Stimulated activated CD4-positive, alpha-beta T cell treated with anti-CD3 and anti-CD28 coated beads, Interleukin-12 subunit alpha, Interleukin-12 subunit beta, amount 100 ng/mL, for 24 hours (primary cell): ENCODE data around the gene LNX1.

Source experiments
- DNase-seq, 2 experiments: peaks; one replicate each; pipeline ENCODE4 v3.0.0-alpha.2; 2020; ENCODE audit warnings: low read depth in 2 of 2

LNX1 gene

GRCh38 chr4:53599632-53600031 is 8.3 kb upstream of the LNX1 start:
- no peak for DNase-seq

- DNase-seq: no peak
Observed at GRCh38 chr4:53598901-53599300, 7.6 kb upstream of the LNX1 start.

- no peak for DNase-seq
Observed at GRCh38 chr4:53598483-53598882, 7.2 kb upstream of the LNX1 start.

GRCh38 chr4:53596901-53597300 is 5.6 kb upstream of the LNX1 start:
- no peak for DNase-seq

- DNase-seq: no peak
Observed at GRCh38 chr4:53595834-53596233, 4.5 kb upstream of the LNX1 start.

- no peak for DNase-seq
Observed at GRCh38 chr4:53595204-53595603, 3.9 kb upstream of the LNX1 start.

- DNase-seq: no peak
Observed at GRCh38 chr4:53593765-53594164, 2.5 kb upstream of the LNX1 start.

GRCh38 chr4:53592686-53593501 is 1.6 kb upstream of the LNX1 start:
- DNase-seq: no peak

GRCh38 chr4:53592122-53592521 is 836 bp upstream of the LNX1 start:
- no peak for DNase-seq

GRCh38 chr4:53590187-53590586 is 1.1 kb downstream of the LNX1 start:
- no peak for DNase-seq

- DNase-seq: no peak
Observed at GRCh38 chr4:53589511-53589910, 1.8 kb downstream of the LNX1 start.

- DNase-seq: no peak
Observed at GRCh38 chr4:53587135-53587534, 4.2 kb downstream of the LNX1 start.

GRCh38 chr4:53586121-53586816 is 5.0 kb downstream of the LNX1 start:
- no peak for DNase-seq

GRCh38 chr4:53584658-53585057 is 6.6 kb downstream of the LNX1 start:
- no peak for DNase-seq

GRCh38 chr4:53583513-53583912 is 7.8 kb downstream of the LNX1 start:
- no peak for DNase-seq

- no peak for DNase-seq
Observed at GRCh38 chr4:53582194-53582593, 9.1 kb downstream of the LNX1 start.

GRCh38 chr4:53580274-53580673 is 11.0 kb downstream of the LNX1 start:
- no peak for DNase-seq

GRCh38 chr4:53579826-53580225 is 11.5 kb downstream of the LNX1 start:
- no peak for DNase-seq

- DNase-seq: no peak
Observed at GRCh38 chr4:53576676-53577372, 14.5 kb downstream of the LNX1 start.

GRCh38 chr4:53576071-53576617 is 15.1 kb downstream of the LNX1 start:
- no peak for DNase-seq

- DNase-seq: no peak
Observed at GRCh38 chr4:53575552-53575951, 15.7 kb downstream of the LNX1 start.

- no peak for DNase-seq
Observed at GRCh38 chr4:53574528-53574927, 16.8 kb downstream of the LNX1 start.
